A549 treated with Hydrocortisone at 1 μM for 4 hours (cell line): ENCODE results near the gene LAPTM4A. TPM values are rescaled to one million over a fixed set of nuclear protein-coding genes. Genes with fewer than 3 reads are reported as not detected.

Experiments used
- total RNA-seq: library from RNA; stranded (reverse); fragments of 200-300 nt; extraction: Qiagen RNA extraction; gene quantifications from 5 replicates; pipeline ENCODE4 v1.2.3, GENCODE V29; 2022

LAPTM4A gene
- total RNA-seq, result 235 to 303 TPM (median 277 TPM) in 5 replicates

GRCh38 chr2:20051532-20052228 is at the start of gene LAPTM4A:
Gene LAPTM4A, minus strand, starts transcription at chr2:20051628. Its CDS starts 108 bp downstream, at chr2:20051520.

GRCh38 chr2:20012282-20013125 is 38.9 kb downstream of the LAPTM4A start, which contains the start of gene MATN3:
Gene MATN3, minus strand, starts transcription at chr2:20012668. Its CDS starts 37 bp downstream, at chr2:20012631.

GRCh38 chr2:19989667-19990415 is 61.6 kb downstream of the LAPTM4A start, which contains the start of gene WDR35:
Gene WDR35, minus strand, starts transcription at chr2:19990105. Its CDS starts 90 bp downstream, at chr2:19990015.

Other genes with a start within 250 kb of the LAPTM4A start
- 10.7 to 13.5 TPM (median 12.2 TPM) in 5 replicates for gene TTC32, start 149.6 kb downstream of the LAPTM4A start, total RNA-seq
- gene WDR35, start 61.5 kb downstream of the LAPTM4A start, total RNA-seq, result 12.0 to 18.3 TPM (median 14.7 TPM) in 5 replicates
- gene MATN3, start 39.0 kb downstream of the LAPTM4A start, total RNA-seq, result 11.9 to 19.5 TPM (median 17.0 TPM) in 5 replicates
- gene SDC1, start 173.5 kb upstream of the LAPTM4A start, total RNA-seq, result 165 to 194 TPM (median 181 TPM) in 5 replicates